ENCODE data around the gene ARSB. TPM values are rescaled to one million over a fixed set of nuclear protein-coding genes. Genes with fewer than 3 reads are reported as not detected.

Gene ARSB
- total and polyA plus RNA-seq, 2 donors (not counting 1 experiment from before 2014, with no cell fraction given), result 10.1 to 27.7 TPM

GRCh38 chr5:78778538-78778937 lies 206.6 kb downstream of the ARSB start:
- no peak for TF ChIP-seq EZH2 (IDR thresholded peaks at IDR 0.05; ENCODE audit: low read length, missing control alignments)
- no peak for TF ChIP-seq CTCF (conservative IDR thresholded peaks at IDR 0.05 in 1 of 2, IDR thresholded peaks at IDR 0.05 in 1 of 2; ENCODE audit: low read depth in 1 of 2, low read length in 2 of 2)
- peak; percentile 82 to 92 for DNase-seq (ENCODE audit: low read depth in 2 of 2)
- Histone ChIP-seq H3K4me3 (replicated peaks in 1 of 4; ENCODE audit: control extremely low read depth in 1 of 4, insufficient read depth in 1 of 4, low read depth in 3 of 4, low read length in 4 of 4) (no peak overlapping the region), H3K9me3 (ENCODE audit: control insufficient read depth, insufficient read depth, low read depth, low read length) (no peaks in the 10 kb centered on the region), H3K27me3 (ENCODE audit: control insufficient read depth, insufficient read depth, low read length) (no peaks in the 10 kb centered on the region), H3K36me3 (ENCODE audit: control insufficient read depth, insufficient read depth, low read length) (no peaks in the 10 kb centered on the region), H3K4me1 (ENCODE audit: control insufficient read depth, extremely low read depth, insufficient read depth, low read length) (peaks cover 13% of the 10 kb centered on the region), H2AFZ (ENCODE audit: low read length) (no peak overlapping the region), H3K4me2 (ENCODE audit: extremely low read depth, insufficient read depth, low read length) (no peak overlapping the region), H3K27ac (ENCODE audit: insufficient read depth, low read length) (peak overlapping the region; percentile 7), H3K9ac (ENCODE audit: insufficient read depth, low read length) (no peak overlapping the region), H3K79me2 (ENCODE audit: control insufficient read depth, insufficient read depth, low read length) (no peaks in the 10 kb centered on the region), H4K20me1 (ENCODE audit: control insufficient read depth, extremely low read depth, insufficient read depth, low read length) (no peaks in the 10 kb centered on the region)

- Histone ChIP-seq H3K27me3 (ENCODE audit: control insufficient read depth, insufficient read depth, low read length) (no peaks in the 10 kb centered on the region), H3K27ac (ENCODE audit: insufficient read depth, low read length) (no peak overlapping the region), H2AFZ (ENCODE audit: low read length) (no peak overlapping the region), H3K9me3 (ENCODE audit: control insufficient read depth, insufficient read depth, low read depth, low read length) (no peaks in the 10 kb centered on the region), H4K20me1 (ENCODE audit: control insufficient read depth, extremely low read depth, insufficient read depth, low read length) (no peaks in the 10 kb centered on the region), H3K36me3 (ENCODE audit: control insufficient read depth, insufficient read depth, low read length) (no peaks in the 10 kb centered on the region), H3K79me2 (ENCODE audit: control insufficient read depth, insufficient read depth, low read length) (no peaks in the 10 kb centered on the region), H3K4me3 (replicated peaks in 1 of 4; ENCODE audit: control extremely low read depth in 1 of 4, insufficient read depth in 1 of 4, low read depth in 3 of 4, low read length in 4 of 4) (no peak overlapping the region), H3K9ac (ENCODE audit: insufficient read depth, low read length) (no peak overlapping the region), H3K4me2 (ENCODE audit: extremely low read depth, insufficient read depth, low read length) (no peak overlapping the region), H3K4me1 (ENCODE audit: control insufficient read depth, extremely low read depth, insufficient read depth, low read length) (peaks cover 13% of the 10 kb centered on the region)
- TF ChIP-seq CTCF (conservative IDR thresholded peaks at IDR 0.05 in 1 of 2, IDR thresholded peaks at IDR 0.05 in 1 of 2; ENCODE audit: low read depth in 1 of 2, low read length in 2 of 2) (no peak), EZH2 (IDR thresholded peaks at IDR 0.05; ENCODE audit: low read length, missing control alignments) (no peak)
- DNase-seq (ENCODE audit: low read depth in 2 of 2), result no peak
These were observed 207.2 kb downstream of the ARSB start for GRCh38 chr5:78777901-78778300.

- H3K4me3 ChIP-seq (replicated peaks in 1 of 4; ENCODE audit: control extremely low read depth in 1 of 4, insufficient read depth in 1 of 4, low read depth in 3 of 4, low read length in 4 of 4), result no peak overlapping the region
- no peaks in the 10 kb centered on the region for H4K20me1 ChIP-seq (ENCODE audit: control insufficient read depth, extremely low read depth, insufficient read depth, low read length)
- no peak overlapping the region for H3K4me2 ChIP-seq (ENCODE audit: extremely low read depth, insufficient read depth, low read length)
- H3K4me1 ChIP-seq (ENCODE audit: control insufficient read depth, extremely low read depth, insufficient read depth, low read length), result peaks cover 13% of the 10 kb centered on the region
- H3K27ac ChIP-seq (ENCODE audit: insufficient read depth, low read length), result no peak overlapping the region
- H3K27me3 ChIP-seq (ENCODE audit: control insufficient read depth, insufficient read depth, low read length), result no peaks in the 10 kb centered on the region
- no peaks in the 10 kb centered on the region for H3K79me2 ChIP-seq (ENCODE audit: control insufficient read depth, insufficient read depth, low read length)
- peak in 1 of 2 donors; percentile 86 for DNase-seq (ENCODE audit: low read depth in 2 of 2)
- no peak overlapping the region for H3K9ac ChIP-seq (ENCODE audit: insufficient read depth, low read length)
- H2AFZ ChIP-seq (ENCODE audit: low read length), result no peak overlapping the region
- no peak for TF ChIP-seq EZH2 (IDR thresholded peaks at IDR 0.05; ENCODE audit: low read length, missing control alignments)
- no peak for TF ChIP-seq CTCF (conservative IDR thresholded peaks at IDR 0.05 in 1 of 2, IDR thresholded peaks at IDR 0.05 in 1 of 2; ENCODE audit: low read depth in 1 of 2, low read length in 2 of 2)
- H3K9me3 ChIP-seq (ENCODE audit: control insufficient read depth, insufficient read depth, low read depth, low read length), result no peaks in the 10 kb centered on the region
- no peaks in the 10 kb centered on the region for H3K36me3 ChIP-seq (ENCODE audit: control insufficient read depth, insufficient read depth, low read length)
These were observed 208.5 kb downstream of the ARSB start for GRCh38 chr5:78776637-78777036.
